A549 (cell line): ENCODE data around the gene SLIT1. TPM values are rescaled to one million over a fixed set of nuclear protein-coding genes. Genes with fewer than 3 reads are reported as not detected.

Experiments
- ATAC-seq, 2 experiments: fragments of 200-7000 bp in 1 of 2; fragments of >200 bp in 1 of 2; cut with Nextera tagmentation in 1 of 2; cut with Tn5 transposase in 1 of 2; 3 replicates each; pipeline versions ENCODE4 v1.8.0 to v1.9.1; 2018 to 2020; ENCODE audit warnings: mild to moderate bottlenecking in 1 of 2, moderate library complexity in 1 of 2
- CTCF ChIA-PET: fragments of 300-600 bp; sonication (Branson Sonifier 250); formaldehyde crosslinking; extraction: SDS; loops from one replicate; lab custom pipeline; 2021; ENCODE audit warnings: antibody characterized with exemption, inconsistent platforms; lab: Yijun Ruan, JAX
- POLR2A ChIA-PET: fragments of 350-600 bp; formaldehyde crosslinking; extraction: SDS; loops from one replicate; lab custom pipeline; 2021; ENCODE audit warnings: antibody characterized with exemption, inconsistent platforms; lab: Yijun Ruan, JAX
- DNase-seq, 2 experiments: peaks; one replicate each; pipeline versions ENCODE4 v3.0.0 to v3.0.0-alpha.2; 2011 to 2016; ENCODE audit warnings: low read depth in 1 of 2, low spot score in 1 of 2
- FAIRE-seq: peaks from 2 replicates; lab custom pipeline; 2011; peaks lifted over from hg19 to GRCh38; lab: Jason Lieb, UNC
- H3K27ac ChIP-seq, 2 experiments: fragments of >200 bp; sonication (Bioruptor Twin); formaldehyde crosslinking; 3 replicates each; pipeline ENCODE4 v1.5.1; 2016 to 2017
- H3K4me1 ChIP-seq: fragments of >200 bp; sonication (Bioruptor Twin); formaldehyde crosslinking; 3 replicates; pipeline ENCODE4 v1.6.1; 2016
- H3K4me2 ChIP-seq: fragments of >200 bp; sonication (Bioruptor Twin); formaldehyde crosslinking; 3 replicates; pipeline ENCODE4 v1.6.1; 2016
- H3K4me3 ChIP-seq: fragments of >200 bp; sonication (Bioruptor Twin); formaldehyde crosslinking; 3 replicates; pipeline ENCODE4 v1.5.1; 2016
- H3K9me3 ChIP-seq: fragments of >200 bp; sonication (Bioruptor Twin); formaldehyde crosslinking; 3 replicates; pipeline ENCODE4 v1.6.1; 2016
- BHLHE40 ChIP-seq: IDR thresholded peaks from 2 replicates; pipeline ENCODE4 v1.6.1; 2012; ENCODE audit warnings: low read depth, low read length, inconsistent platforms
- CEBPB ChIP-seq, 2 experiments: fragments of >200 bp in 1 of 2; sonication (Bioruptor Twin) in 1 of 2; formaldehyde crosslinking in 1 of 2; IDR thresholded peaks; 2 replicates each; pipeline ENCODE4 v1.6.1; 2012 to 2016
- CHD2 ChIP-seq: fragments of 150-350 bp; IDR thresholded peaks from 2 replicates; pipeline ENCODE4 v1.6.1; 2014; ENCODE audit warnings: low read length; ENCODE audit not compliant: partially characterized antibody
- CTCF ChIP-seq: fragments of >200 bp; sonication (Bioruptor Twin); formaldehyde crosslinking; IDR thresholded peaks from 3 replicates; pipeline ENCODE4 v1.5.1; 2016
- E2F6 ChIP-seq: IDR thresholded peaks from 2 replicates; pipeline ENCODE4 v1.6.1; 2012; ENCODE audit warnings: low read depth, borderline replicate concordance
- ELK1 ChIP-seq: fragments of 150-350 bp; IDR thresholded peaks from 2 replicates; pipeline ENCODE4 v1.6.1; 2014; ENCODE audit warnings: low read depth, mild to moderate bottlenecking, low read length
- ESRRA ChIP-seq: fragments of 150-350 bp; IDR thresholded peaks from 2 replicates; pipeline ENCODE4 v1.6.1; 2014; ENCODE audit warnings: mild to moderate bottlenecking, low read length, borderline replicate concordance
- GATA3 ChIP-seq: IDR thresholded peaks from 2 replicates; pipeline ENCODE4 v1.6.1; 2012; ENCODE audit warnings: borderline replicate concordance
- HDAC2 ChIP-seq: fragments of 200-600 bp; sonication (generic); IDR thresholded peaks from 2 replicates; pipeline ENCODE4 v1.6.1; 2016
- HES2 ChIP-seq: fragments of >200 bp; sonication (Bioruptor Twin); formaldehyde crosslinking; IDR thresholded peaks from 2 replicates; pipeline ENCODE4 v1.6.1; 2016
- HMGXB4 ChIP-seq: fragments of 250-450 bp; sonication (Bioruptor Pico); IDR thresholded peaks from 2 replicates; pipeline ENCODE4 v1.5.0; 2021; ENCODE audit warnings: mild to moderate bottlenecking, moderate library complexity, borderline replicate concordance
- JUNB ChIP-seq: fragments of >200 bp; sonication (Bioruptor Twin); formaldehyde crosslinking; IDR thresholded peaks from 2 replicates; pipeline ENCODE4 v1.6.1; 2016
- MYC ChIP-seq: IDR thresholded peaks from 2 replicates; pipeline ENCODE4 v1.6.1; 2012; ENCODE audit warnings: mild to moderate bottlenecking, inconsistent platforms, low read length, improper control_type of control experiment, borderline replicate concordance
- RNF2 ChIP-seq: fragments of 200-600 bp; sonication (generic); IDR thresholded peaks from 2 replicates; pipeline ENCODE4 v1.6.1; 2016; ENCODE audit warnings: low read depth, mild to moderate bottlenecking, antibody characterized with exemption, moderate library complexity, borderline replicate concordance
- SREBF2 ChIP-seq: fragments of 450-650 bp; IDR thresholded peaks from 2 replicates; pipeline ENCODE4 v1.6.1; 2014; ENCODE audit warnings: mild to moderate bottlenecking, moderate library complexity
- TP53 ChIP-seq: fragments of 250-450 bp; sonication (Bioruptor Pico); IDR thresholded peaks from 2 replicates; pipeline ENCODE4 v1.5.0; 2021; ENCODE audit warnings: mild to moderate bottlenecking, moderate library complexity
- ZFP36 ChIP-seq: fragments of 450-650 bp; IDR thresholded peaks from 2 replicates; pipeline ENCODE4 v1.6.1; 2014; ENCODE audit warnings: borderline replicate concordance; ENCODE audit not compliant: partially characterized antibody
- WGBS: methylation state at CpG from one replicate; pipeline ENCODE4 v1.1.6; 2017; ENCODE audit errors: missing lambda C conversion rate; 5-methylcytosine and 5-hydroxymethylcytosine counted together
- polyA plus RNA-seq, 4 experiments: library from polyadenylated mRNA; depleted of rRNA in 3 of 4; stranded (reverse); fragments of >200 nt; fragmentation: RNase III in 1 of 4; extraction: RNeasy Plus Mini Kit Qiagen cat#74134 plus additional on column Dnase treatment in 1 of 4; gene quantifications; 2 replicates in 3 of 4; 3 replicates in 1 of 4; pipeline ENCODE4 v1.2.3, GENCODE V29; 2011 to 2017

The SLIT1 gene
- polyA plus RNA-seq, 2 of the 4 experiments (the other 2 are of a cell fraction): 0.05 to 0.09 TPM

GRCh38 chr10:97001183-97001991, 184.4 kb downstream of the SLIT1 start:
- Histone ChIP-seq H3K27ac (peak overlapping the region in 1 of 2 experiments; percentile 51; a peak in 3 of 6 replicates), H3K4me2 (peak overlapping the region; percentile 38; the same call in 2 of the 3 replicates), H3K4me3 (no peak overlapping the region), H3K4me1 (peaks cover 12% of the 10 kb centered on the region)
- POLR2A ChIA-PET: no interaction called here
- no peak for FAIRE-seq
- CTCF ChIA-PET: interaction anchor here (1.0 to 4.1 kb wide), 2 partner anchors 25 to 36 kb away, joined by 3 to 20 read pairs; no protein-coding TSS in a partner anchor
- 92% methylated on average over 15 of the region's 17 CpGs for WGBS
- no peak for TF ChIP-seq ZFP36
- no peak for TF ChIP-seq CHD2
- TF ChIP-seq JUNB: no peak
- TF ChIP-seq TP53 (CRISPR knock-in tag): no peak
- TF ChIP-seq CTCF: no peak
- no peak for TF ChIP-seq SREBF2
- no peak for TF ChIP-seq E2F6
- TF ChIP-seq ELK1: no peak
- TF ChIP-seq MYC: no peak
- no peak for TF ChIP-seq GATA3
- no peak for TF ChIP-seq BHLHE40
- TF ChIP-seq ESRRA: no peak
- no peak for TF ChIP-seq RNF2
- TF ChIP-seq HDAC2: no peak
- TF ChIP-seq HMGXB4 (CRISPR knock-in tag): no peak
- TF ChIP-seq, all 56 proteins: peak for 0
- no peaks in the 10 kb centered on the region for H3K9me3 ChIP-seq
- ATAC-seq: no peak
- DNase-seq: no peak

GRCh38 chr10:97000487-97001182, 185.1 kb downstream of the SLIT1 start:
- no peaks in the 10 kb centered on the region for H3K9me3 ChIP-seq
- H3K4me2 ChIP-seq: peak overlapping the region; percentile 38
- ATAC-seq (peak in 1 of 2 experiments; percentile 41; a peak in 3 of 6 replicates), DNase-seq (no peak), FAIRE-seq (no peak)
- H3K4me3 ChIP-seq: no peak overlapping the region
- TF ChIP-seq ELK1 (no peak), CEBPB (IDR thresholded peaks at IDR 0.05) (peak in 1 of 2 experiments; percentile 36; a peak in 2 of 4 replicates), HES2 (no peak)
- POLR2A ChIA-PET: no interaction called here
- peak overlapping the region in 1 of 2 experiments; percentile 64; a peak in 3 of 6 replicates for H3K27ac ChIP-seq
- H3K4me1 ChIP-seq: peaks cover 12% of the 10 kb centered on the region
- CTCF ChIA-PET: interaction anchor here (0.6 to 1.8 kb wide), 4 partner anchors 24 to 278 kb away, joined by 3 to 5 read pairs (median 4); no protein-coding TSS in a partner anchor
- 69% methylated on average over 15 of the region's 25 CpGs for WGBS
